ENCODE results near the gene ZNF324. TPM values are rescaled to one million over a fixed set of nuclear protein-coding genes. Genes with fewer than 3 reads are reported as not detected.

The ZNF324 gene
- total and polyA plus RNA-seq, 2 of the 8 experiments (the other 6 are each of a cell fraction or from before 2014, with no cell fraction given): 5.1 to 5.8 TPM

DNA sequence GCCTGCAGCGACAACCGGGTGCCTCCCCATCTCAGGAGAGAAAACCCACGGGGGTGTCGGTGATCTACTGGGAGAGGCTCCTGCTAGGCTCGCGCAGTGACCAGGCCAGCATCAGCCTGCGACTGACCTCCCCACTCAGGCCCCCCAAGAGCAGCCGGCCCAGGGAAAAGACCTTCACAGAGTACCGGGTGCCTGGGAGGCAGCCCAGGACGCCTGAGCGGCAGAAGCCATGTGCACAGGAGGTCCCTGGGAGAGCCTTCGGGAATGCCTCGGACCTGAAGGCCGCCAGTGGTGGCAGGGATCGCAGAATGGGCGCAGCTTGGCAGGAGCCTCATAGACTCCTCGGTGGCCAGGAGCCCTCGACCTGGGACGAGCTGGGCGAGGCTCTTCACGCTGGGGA lies 11.6 kb upstream of the ZNF324 start:
- Histone ChIP-seq H3K14ac (ENCODE audit: insufficient read length) (no peak overlapping the region), H2BK15ac (ENCODE audit: low read length) (no peak overlapping the region), H3K4ac (replicated peaks; ENCODE audit: insufficient read length, low read depth, low read length) (no peak overlapping the region), H3K4me1 (replicated peaks in 1 of 4; ENCODE audit: control insufficient read depth in 3 of 4, insufficient read depth in 4 of 4, low read length in 3 of 4) (no peaks in the 10 kb centered on the region), H3K18ac (ENCODE audit: extremely low read depth, low read length) (no peak overlapping the region), H4K20me1 (replicated peaks in 1 of 2; ENCODE audit: control insufficient read depth in 1 of 2, insufficient read depth in 2 of 2, low read length in 2 of 2) (no peaks in the 10 kb centered on the region), H2AK5ac (ENCODE audit: low read depth, low read length) (no peak overlapping the region), H4K91ac (replicated peaks; ENCODE audit: insufficient read length, low read length) (no peak overlapping the region), H3K79me2 (ENCODE audit: control insufficient read depth in 1 of 2, insufficient read depth in 2 of 2, low read length in 2 of 2) (no peaks in the 10 kb centered on the region; a peak in 1 of 4 replicates), H2AFZ (ENCODE audit: low read length) (no peak overlapping the region), H3K79me1 (ENCODE audit: low read depth, low read length) (no peaks in the 10 kb centered on the region), H4K5ac (ENCODE audit: insufficient read length, low read depth, low read length) (no peak overlapping the region), H2BK5ac (ENCODE audit: low read depth, low read length) (no peak overlapping the region), H3K27me3 (replicated peaks in 1 of 4; ENCODE audit: control insufficient read depth in 3 of 4, extremely low read depth in 1 of 4, insufficient read depth in 3 of 4, low read length in 3 of 4) (peaks cover 0 to 11% (median 6%) of the 10 kb centered on the region in 4 experiments; a peak in 3 of 7 replicates), H3K9ac (replicated peaks in 1 of 4; ENCODE audit: extremely low read depth in 1 of 4, low read depth in 3 of 4, low read length in 3 of 4) (no peak overlapping the region), H3K27ac (ENCODE audit: low read depth, low read length) (no peak overlapping the region), H3K4me3 (ENCODE audit: extremely low read depth in 1 of 4, insufficient read depth in 2 of 4, low read depth in 3 of 4, low read length in 4 of 4) (no peak overlapping the region), H2BK120ac (replicated peaks; ENCODE audit: low read depth, low read length) (no peak overlapping the region), H4K8ac (ENCODE audit: extremely low read depth, insufficient read depth, low read length) (no peak overlapping the region), H3K56ac (replicated peaks; ENCODE audit: insufficient read length, low read depth, low read length) (no peak overlapping the region), H3K23ac (ENCODE audit: insufficient read length) (no peak overlapping the region), H3K4me2 (ENCODE audit: insufficient read depth in 1 of 2, low read depth in 2 of 2, low read length in 2 of 2) (no peak overlapping the region), H2BK20ac (ENCODE audit: low read length) (no peak overlapping the region), H3K23me2 (ENCODE audit: low read depth, low read length) (peaks cover 5% of the 10 kb centered on the region; the same call in 1 of the 2 replicates), H3K9me3 (ENCODE audit: insufficient read depth in 2 of 2, low read depth in 1 of 2, low read length in 1 of 2) (no peaks in the 10 kb centered on the region), H2BK12ac (ENCODE audit: low read depth, low read length) (no peak overlapping the region), H3K36me3 (ENCODE audit: control insufficient read depth in 2 of 4, insufficient read depth in 4 of 4, low read length in 3 of 4) (peaks cover 0 to 5% (median 2%) of the 10 kb centered on the region in 4 experiments; a peak in 3 of 8 replicates)
- 93% methylated on average over 16 of the region's 21 CpGs; no CpG with 5 or more reads in 1 of the 2 experiments for WGBS, 2 experiments (ENCODE audit: extremely low coverage in 1 of 2, insufficient coverage in 1 of 2, insufficient read length in 1 of 2, insufficient replicate concordance in 2 of 2, low coverage in 1 of 2, low lambda C conversion rate in 2 of 2, missing lambda C conversion rate in 1 of 2)
- ChIA-PET POLR2A (ENCODE audit: partially characterized antibody) (interaction anchor here (1.5 kb wide), 1 partner anchor 60 kb away, joined by 6 read pairs; the partner anchor contains the start of gene RNF225), CTCF (ENCODE audit: partially characterized antibody) (interaction anchor here (1.9 kb wide), 1 partner anchor 126 kb away, joined by 5 read pairs; no protein-coding TSS in a partner anchor)
- no peak for TF ChIP-seq NRF1 (IDR thresholded peaks at IDR 0.05; ENCODE audit: low read depth, low read length)
- no peak for TF ChIP-seq PHF8 (conservative IDR thresholded peaks at IDR 0.05; ENCODE audit: low read depth, low read length)
- no peak for TF ChIP-seq POLR2A (IDR thresholded peaks at IDR 0.05; ENCODE audit: control extremely low read depth in 1 of 2, low read depth in 2 of 2, low read length in 2 of 2)
- TF ChIP-seq JUND (IDR thresholded peaks at IDR 0.05; ENCODE audit: low read length): no peak
- no peak for TF ChIP-seq SUZ12 (IDR thresholded peaks at IDR 0.05; ENCODE audit: low read length)
- no peak for TF ChIP-seq TCF12 (IDR thresholded peaks at IDR 0.05; ENCODE audit: low read depth, low read length)
- TF ChIP-seq KDM1A (IDR thresholded peaks at IDR 0.05; ENCODE audit: borderline replicate concordance, low read length): no peak
- no peak for TF ChIP-seq YY1 (IDR thresholded peaks at IDR 0.05; ENCODE audit: low read depth, low read length)
- no peak for TF ChIP-seq BCL11A (IDR thresholded peaks at IDR 0.05; ENCODE audit: low read depth in 2 of 2, low read length in 2 of 2)
- TF ChIP-seq RXRA (IDR thresholded peaks at IDR 0.05; ENCODE audit: insufficient read depth, low read depth, low read length): no peak
- TF ChIP-seq SIN3A (conservative IDR thresholded peaks at IDR 0.05 in 1 of 2, IDR thresholded peaks at IDR 0.05 in 1 of 2; ENCODE audit: low read depth in 1 of 2, low read length in 2 of 2): no peak
- DNase-seq (ENCODE audit: low read depth in 1 of 2, low spot score in 2 of 2) (no peak), FAIRE-seq (no peak)
